Ovary (tissue), 3 donors: ENCODE measurements around the gene MID1.

Experiments used
- EP300 ChIP-seq: sonication (generic); formaldehyde crosslinking; IDR thresholded peaks from one replicate; pipeline ENCODE4 v1.6.1; 2017; ENCODE audit warnings: antibody characterized with exemption
- POLR2A ChIP-seq: fragments of 450-650 bp; IDR thresholded peaks from one replicate; pipeline ENCODE4 v1.6.1; 2017; ENCODE audit warnings: antibody characterized with exemption, mild to moderate bottlenecking, moderate library complexity
- TF ChIP-seq, protein P1 (sequence below), 3 donors: fragments of 450-650 bp in 2 of 3; fragments of 200-600 bp in 1 of 3; IDR thresholded peaks; one replicate each; pipeline versions ENCODE4 v1.5.1 to v1.8.0; 2016 to 2022; ENCODE audit warnings: antibody characterized with exemption in 3 of 3, mild to moderate bottlenecking in 1 of 3
- donor health status: DM: no; HTN: no; CAD: no.

DNA sequence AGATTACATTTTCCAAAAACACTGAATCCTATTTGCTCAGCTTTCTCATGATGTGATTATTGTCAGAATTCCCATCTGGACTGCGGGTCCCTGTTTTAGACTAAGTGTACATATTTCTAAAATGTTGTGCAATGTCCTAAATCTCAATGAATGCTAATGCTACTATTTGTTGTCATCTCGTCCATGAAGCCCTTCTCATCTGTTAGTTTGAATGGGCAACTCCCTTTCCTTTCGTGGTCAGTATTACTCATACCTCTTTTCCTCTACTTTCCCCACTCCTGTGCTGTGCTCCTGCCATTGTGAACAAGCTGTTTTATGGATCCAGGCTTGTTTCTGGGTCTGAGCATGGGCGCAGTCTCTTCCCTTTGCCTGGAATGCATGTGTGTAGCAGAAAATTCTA, 91.0 kb downstream of the MID1 start:
- TF ChIP-seq, protein P1, sequence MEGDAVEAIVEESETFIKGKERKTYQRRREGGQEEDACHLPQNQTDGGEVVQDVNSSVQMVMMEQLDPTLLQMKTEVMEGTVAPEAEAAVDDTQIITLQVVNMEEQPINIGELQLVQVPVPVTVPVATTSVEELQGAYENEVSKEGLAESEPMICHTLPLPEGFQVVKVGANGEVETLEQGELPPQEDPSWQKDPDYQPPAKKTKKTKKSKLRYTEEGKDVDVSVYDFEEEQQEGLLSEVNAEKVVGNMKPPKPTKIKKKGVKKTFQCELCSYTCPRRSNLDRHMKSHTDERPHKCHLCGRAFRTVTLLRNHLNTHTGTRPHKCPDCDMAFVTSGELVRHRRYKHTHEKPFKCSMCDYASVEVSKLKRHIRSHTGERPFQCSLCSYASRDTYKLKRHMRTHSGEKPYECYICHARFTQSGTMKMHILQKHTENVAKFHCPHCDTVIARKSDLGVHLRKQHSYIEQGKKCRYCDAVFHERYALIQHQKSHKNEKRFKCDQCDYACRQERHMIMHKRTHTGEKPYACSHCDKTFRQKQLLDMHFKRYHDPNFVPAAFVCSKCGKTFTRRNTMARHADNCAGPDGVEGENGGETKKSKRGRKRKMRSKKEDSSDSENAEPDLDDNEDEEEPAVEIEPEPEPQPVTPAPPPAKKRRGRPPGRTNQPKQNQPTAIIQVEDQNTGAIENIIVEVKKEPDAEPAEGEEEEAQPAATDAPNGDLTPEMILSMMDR (IDR thresholded peaks at IDR 0.05), result no peak
- TF ChIP-seq POLR2A, result no peak
- no peak for TF ChIP-seq EP300
